Activated T-cell treated with anti-CD3 and anti-CD28 coated beads, Interleukin-2, amount 50 U/mL, for 4 hours (primary cell): ENCODE data around the gene KTI12. TPM values are rescaled to one million over a fixed set of nuclear protein-coding genes. Genes with fewer than 3 reads are reported as not detected.
A peak's percentile ranks its signal among the peaks of the same experiment; 100 is the strongest.
"Not testable (repeated sequence)": the region's sequence is repeated elsewhere in the genome, so short reads cannot be mapped to it uniquely, and the experiment has no call there.

ENCODE experiments used
- ATAC-seq, 2 donors: fragments of 200-7000 bp; cut with Tn5 transposase; one replicate each; pipeline ENCODE4 v1.10.0; 2021
- DNase-seq: peaks from one replicate; pipeline ENCODE4 v3.0.0-alpha.2; 2020
- H3K27me3 Mint-ChIP-seq: one replicate; pipeline ENCODE4 v1.8.0; 2021; ENCODE audit warnings: low read depth, mixed read lengths
- H3K36me3 Mint-ChIP-seq: one replicate; pipeline ENCODE4 v1.8.0; 2022; ENCODE audit warnings: mixed read lengths; ENCODE audit not compliant: insufficient read depth
- H3K4me1 Mint-ChIP-seq: one replicate; pipeline ENCODE4 v1.8.0; 2021; ENCODE audit warnings: low read depth, mixed read lengths
- H3K4me3 Mint-ChIP-seq: one replicate; pipeline ENCODE4 v1.8.0; 2021; ENCODE audit warnings: mild to moderate bottlenecking, moderate library complexity, mixed read lengths
- H3K9me3 Mint-ChIP-seq: one replicate; pipeline ENCODE4 v1.8.0; 2021; ENCODE audit warnings: mixed read lengths
- total RNA-seq, 3 donors: library from RNA; stranded (reverse); gene quantifications; one replicate each; pipeline ENCODE4 v1.2.1, GENCODE V29; 2021

Gene KTI12
- 10 to 100 TPM; 26.4 to 27.1 (median 27.1) TPM for total RNA-seq

- peak within 1 kb of the TSS; percentile 94 for H3K4me3 Mint-ChIP-seq
- ATAC-seq, result peak; percentile 97
- no peaks in the 10 kb centered on the region for H3K9me3 Mint-ChIP-seq
Observed at GRCh38 chr1:52033190-52034049, at the start of gene KTI12. KTI12 (minus strand) TSS chr1:52033810; CDS start chr1:52033761, 49 bp downstream.

DNA sequence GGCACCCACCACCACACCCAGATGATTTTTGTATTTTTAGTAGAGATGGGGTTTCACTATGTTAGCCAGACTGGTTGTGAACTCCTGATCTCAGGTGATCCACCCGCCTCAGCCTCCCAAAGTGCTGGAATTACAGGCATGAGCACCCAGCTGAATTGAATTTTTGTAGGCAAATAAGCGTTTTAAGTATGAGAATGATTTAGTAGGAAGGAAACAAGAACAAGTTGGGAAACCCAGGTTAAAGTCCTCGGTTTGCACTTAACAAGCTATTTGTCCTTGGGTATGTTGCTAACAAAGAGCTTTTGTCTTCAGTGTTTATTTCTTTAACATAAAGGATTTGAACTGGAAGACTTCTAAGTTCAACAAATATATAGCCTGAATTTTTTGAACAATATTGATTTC is 46.4 kb upstream of the KTI12 start:
- Mint-ChIP-seq H3K36me3 (peaks cover 9% of the 10 kb centered on the region), H3K4me3 (no peak overlapping the region)
- no peak for ATAC-seq

More at GRCh38 chr1:52033190-52034049, at the start of gene KTI12:
- Mint-ChIP-seq H3K27me3 (no peaks in the 10 kb centered on the region), H3K36me3 (peaks cover 13% of the 10 kb centered on the region), H3K4me1 (peaks cover 30% of the 10 kb centered on the region)
- DNase-seq, result peak; percentile 80

GRCh38 chr1:52077277-52077676 is 43.7 kb upstream of the KTI12 start:
- not testable (repeated sequence) for H3K27me3 Mint-ChIP-seq, DNase-seq, H3K9me3 Mint-ChIP-seq, H3K4me1 Mint-ChIP-seq, ATAC-seq, H3K4me3 Mint-ChIP-seq
- H3K36me3 Mint-ChIP-seq, result peaks cover 14% of the 10 kb centered on the region

More for the DNA sequence above, 46.4 kb upstream of the KTI12 start:
- no peaks in the 10 kb centered on the region for H3K9me3 Mint-ChIP-seq
- no peaks in the 10 kb centered on the region for H3K27me3 Mint-ChIP-seq
- DNase-seq, result no peak
- H3K4me1 Mint-ChIP-seq, result no peaks in the 10 kb centered on the region

- ATAC-seq, result no peak
- H3K9me3 Mint-ChIP-seq, result no peaks in the 10 kb centered on the region
- DNase-seq, result no peak
- H3K36me3 Mint-ChIP-seq, result peaks cover 24% of the 10 kb centered on the region
- no peaks in the 10 kb centered on the region for H3K27me3 Mint-ChIP-seq
- H3K4me3 Mint-ChIP-seq, result no peak overlapping the region
- H3K4me1 Mint-ChIP-seq, result peaks cover 12% of the 10 kb centered on the region
Observed at GRCh38 chr1:52072291-52072690, 38.7 kb upstream of the KTI12 start.

- H3K27me3 Mint-ChIP-seq, result no peaks in the 10 kb centered on the region
- H3K9me3 Mint-ChIP-seq, result no peaks in the 10 kb centered on the region
- no peak overlapping the region for H3K4me3 Mint-ChIP-seq
- no peak for ATAC-seq
- no peak for DNase-seq
- H3K36me3 Mint-ChIP-seq, result peaks cover 24% of the 10 kb centered on the region
- H3K4me1 Mint-ChIP-seq, result peaks cover 12% of the 10 kb centered on the region
Observed at GRCh38 chr1:52070704-52071103, 37.1 kb upstream of the KTI12 start.

- no peaks in the 10 kb centered on the region for H3K27me3 Mint-ChIP-seq
- DNase-seq (no peak), ATAC-seq (no peak)
- H3K9me3 Mint-ChIP-seq, result no peaks in the 10 kb centered on the region
- no peak overlapping the region for H3K4me3 Mint-ChIP-seq
- peaks cover 37% of the 10 kb centered on the region for H3K36me3 Mint-ChIP-seq
- peaks cover 29% of the 10 kb centered on the region for H3K4me1 Mint-ChIP-seq
Observed at GRCh38 chr1:52063192-52063591, 29.6 kb upstream of the KTI12 start.

- ATAC-seq (no peak), DNase-seq (no peak)
- H3K9me3 Mint-ChIP-seq, result no peaks in the 10 kb centered on the region
- peaks cover 36% of the 10 kb centered on the region for H3K36me3 Mint-ChIP-seq
- H3K4me3 Mint-ChIP-seq, result no peak overlapping the region
- H3K4me1 Mint-ChIP-seq, result peaks cover 38% of the 10 kb centered on the region
- no peaks in the 10 kb centered on the region for H3K27me3 Mint-ChIP-seq
Observed at GRCh38 chr1:52060822-52061221, 27.2 kb upstream of the KTI12 start.

DNA sequence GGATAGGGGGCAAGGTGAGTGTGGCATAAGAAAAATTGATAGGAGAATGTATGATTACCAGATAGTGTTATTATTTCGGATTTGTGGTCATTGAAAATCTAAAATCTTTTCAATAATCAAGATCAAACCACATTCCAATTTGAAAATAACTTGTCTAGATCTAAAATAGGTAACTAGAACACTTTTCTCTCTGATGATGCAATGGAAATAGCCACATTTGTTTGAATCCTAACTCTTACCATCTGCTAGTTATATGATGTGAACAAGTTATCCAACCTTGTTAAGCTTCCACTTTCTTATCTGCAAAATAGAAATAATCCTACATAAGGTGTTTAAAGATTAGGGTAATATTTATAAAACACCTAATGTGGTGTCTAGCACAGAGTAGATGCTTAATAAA is 26.3 kb upstream of the KTI12 start:
- no peak for ATAC-seq
- H3K36me3 Mint-ChIP-seq, result peaks cover 36% of the 10 kb centered on the region
- DNase-seq, result no peak

DNA sequence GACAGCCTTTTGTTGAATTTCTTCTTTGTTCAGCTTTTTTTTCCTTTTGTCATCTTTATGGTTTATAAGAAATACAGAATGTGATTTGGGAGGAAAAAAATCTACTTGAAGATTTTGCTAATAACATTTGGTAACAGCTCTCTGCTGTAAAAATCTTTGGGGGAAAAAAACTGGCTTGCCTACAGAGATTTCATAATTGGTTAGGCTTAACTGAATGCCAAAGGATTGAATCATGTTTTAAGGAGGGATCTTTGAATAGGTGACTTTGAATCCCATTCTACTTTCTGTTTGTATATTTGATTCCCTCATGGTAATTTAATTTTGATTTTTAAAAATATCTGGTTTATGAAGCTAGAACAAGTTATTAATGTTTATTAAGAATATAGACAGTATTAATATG is 25.7 kb upstream of the KTI12 start:
- H3K36me3 Mint-ChIP-seq, result peaks cover 36% of the 10 kb centered on the region
- peak overlapping the region; percentile 35 for H3K4me3 Mint-ChIP-seq
- DNase-seq, result no peak
- H3K4me1 Mint-ChIP-seq, result peaks cover 40% of the 10 kb centered on the region
- no peaks in the 10 kb centered on the region for H3K9me3 Mint-ChIP-seq
- no peaks in the 10 kb centered on the region for H3K27me3 Mint-ChIP-seq
- ATAC-seq, result no peak

More for the DNA sequence above, 26.3 kb upstream of the KTI12 start:
- Mint-ChIP-seq H3K9me3 (no peaks in the 10 kb centered on the region), H3K4me3 (no peak overlapping the region), H3K4me1 (peaks cover 38% of the 10 kb centered on the region), H3K27me3 (no peaks in the 10 kb centered on the region)

- Mint-ChIP-seq H3K4me1 (peaks cover 46% of the 10 kb centered on the region), H3K36me3 (peaks cover 26% of the 10 kb centered on the region), H3K9me3 (no peaks in the 10 kb centered on the region), H3K4me3 (peak overlapping the region; percentile 97), H3K27me3 (no peaks in the 10 kb centered on the region)
- ATAC-seq (no peak), DNase-seq (no peak)
Observed at GRCh38 chr1:52057876-52058415, 24.3 kb upstream of the KTI12 start.

- ATAC-seq (no peak), DNase-seq (no peak)
- Mint-ChIP-seq H3K36me3 (peaks cover 29% of the 10 kb centered on the region), H3K27me3 (no peaks in the 10 kb centered on the region), H3K9me3 (no peaks in the 10 kb centered on the region), H3K4me3 (peak overlapping the region; percentile 97), H3K4me1 (peaks cover 50% of the 10 kb centered on the region)
Observed at GRCh38 chr1:52057255-52057654, 23.6 kb upstream of the KTI12 start.

GRCh38 chr1:52056937-52057231 is 23.3 kb upstream of the KTI12 start:
- H3K36me3 Mint-ChIP-seq, result peaks cover 32% of the 10 kb centered on the region
- H3K9me3 Mint-ChIP-seq, result no peaks in the 10 kb centered on the region
- H3K27me3 Mint-ChIP-seq, result no peaks in the 10 kb centered on the region
- H3K4me3 Mint-ChIP-seq, result peak overlapping the region; percentile 97
- peaks cover 51% of the 10 kb centered on the region for H3K4me1 Mint-ChIP-seq
- ATAC-seq (no peak), DNase-seq (no peak)

GRCh38 chr1:52056163-52056936 is 22.7 kb upstream of the KTI12 start, which contains the start of gene BTF3L4:
BTF3L4 (plus strand) TSS chr1:52056295; CDS start chr1:52059848, 3,553 bp downstream.
- Mint-ChIP-seq H3K4me3 (peak within 1 kb of the TSS; percentile 97), H3K9me3 (no peaks in the 10 kb centered on the region), H3K4me1 (peaks cover 51% of the 10 kb centered on the region), H3K36me3 (peaks cover 31% of the 10 kb centered on the region), H3K27me3 (no peaks in the 10 kb centered on the region)
- DNase-seq (peak; percentile 87), ATAC-seq (peak; percentile 96 to 97)

DNA sequence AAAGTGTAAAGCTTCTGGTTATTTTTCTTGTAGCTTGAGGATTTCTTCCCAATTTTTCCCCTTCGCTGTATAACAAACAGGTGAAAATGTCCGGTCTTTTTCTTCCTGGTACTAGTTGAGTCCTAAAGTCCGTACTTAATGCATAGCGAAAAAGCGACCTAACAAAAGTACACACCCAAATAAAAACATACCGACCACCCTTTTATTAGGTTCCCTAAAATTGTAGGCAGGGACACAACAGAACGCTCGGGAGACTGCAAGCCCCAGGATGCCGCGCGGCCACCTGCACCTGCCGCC is 22.2 kb upstream of the KTI12 start:
- H3K4me3 Mint-ChIP-seq, result peak overlapping the region; percentile 97
- no peaks in the 10 kb centered on the region for H3K27me3 Mint-ChIP-seq

More for the DNA sequence above, 22.2 kb upstream of the KTI12 start:
- H3K9me3 Mint-ChIP-seq, result no peaks in the 10 kb centered on the region
- ATAC-seq (no peak), DNase-seq (no peak)
- peaks cover 28% of the 10 kb centered on the region for H3K36me3 Mint-ChIP-seq
- peaks cover 53% of the 10 kb centered on the region for H3K4me1 Mint-ChIP-seq
